HCT116 (cell line): ENCODE data around the gene AGER. TPM values are rescaled to one million over a fixed set of nuclear protein-coding genes. Genes with fewer than 3 reads are reported as not detected.

Source experiments
- ATAC-seq: fragments of 200-7000 bp; cut with Tn5 transposase; 2 replicates; pipeline ENCODE4 v1.9.1; 2020; ENCODE audit warnings: mild to moderate bottlenecking, moderate library complexity
- Bru-seq: library from RNA; stranded (reverse); fragments of 400-500 nt; gene quantifications from one replicate; lab custom pipeline; 2021; lab: Mats Ljungman, UMichigan
- BruChase-seq, 2 experiments: library from RNA; stranded (reverse); fragments of 400-500 nt; gene quantifications; one replicate each; lab custom pipeline; 2021; lab: Mats Ljungman, UMichigan
- BruUV-seq: library from RNA; stranded (reverse); fragments of 400-500 nt; replicated peaks from 2 replicates; lab custom pipeline; 2021; lab: Mats Ljungman, UMichigan
- CTCF ChIA-PET: fragments of 300-600 bp; sonication (Branson Sonifier 250); formaldehyde crosslinking; loops from one replicate; lab custom pipeline; 2021; ENCODE audit warnings: antibody characterized with exemption; lab: Charles Lee
- POLR2A ChIA-PET: fragments of 300-600, 350-600 bp; sonication (Branson Sonifier 250); formaldehyde crosslinking; loops from one replicate; lab custom pipeline; 2021; ENCODE audit warnings: antibody characterized with exemption; lab: Charles Lee
- RAD21 ChIA-PET, 2 experiments: fragments of 300-600 bp; sonication (Branson Sonifier 250); formaldehyde crosslinking; loops; one replicate each; lab custom pipeline; 2023; ENCODE audit warnings: low total read pairs in 2 of 2; ENCODE audit not compliant: uncharacterized antibody in 2 of 2, unreplicated experiment in 2 of 2, low non-redundant PET in 1 of 2; lab: Charles Lee
- DNase-seq: peaks from one replicate; pipeline ENCODE4 v3.0.0-alpha.2; 2010; ENCODE audit warnings: low read depth, low spot score
- H2AFZ ChIP-seq: fragments of 200-600 bp; shearing (Covaris generic), sonication (generic); 2 replicates; pipeline ENCODE4 v1.6.1; 2017; ENCODE audit warnings: low read depth, mixed run types, mixed read lengths, antibody characterized with exemption, low read length; ENCODE audit not compliant: poor library complexity, severe bottlenecking
- H3K27ac ChIP-seq: 2 replicates; pipeline ENCODE4 v1.5.1; 2012; ENCODE audit warnings: low read depth, low read length
- H3K27me3 ChIP-seq: fragments of 200-600 bp; sonication (generic); 2 replicates; pipeline ENCODE4 v1.6.1; 2016; ENCODE audit warnings: mixed run types, low read length, mixed read lengths; ENCODE audit not compliant: insufficient read depth
- H3K36me3 ChIP-seq, 2 experiments: fragments of 200-500 bp in 1 of 2; fragments of 200-600 bp in 1 of 2; sonication (Bioruptor generic) in 1 of 2; sonication (generic) in 1 of 2; 2 replicates each; pipeline versions ENCODE4 v1.5.1 to v1.6.1; 2014 to 2016; ENCODE audit warnings: low read length in 2 of 2, inconsistent platforms in 1 of 2, mixed read lengths in 1 of 2, mixed run types in 1 of 2; ENCODE audit not compliant: insufficient read depth in 2 of 2, control insufficient read depth in 1 of 2
- H3K4me1 ChIP-seq, 2 experiments: fragments of 200-600 bp in 1 of 2; sonication (generic) in 1 of 2; 2 replicates each; pipeline versions ENCODE4 v1.5.1 to v1.6.1; 2012 to 2017; ENCODE audit warnings: low read length in 2 of 2, inconsistent platforms in 1 of 2, mild to moderate bottlenecking in 1 of 2, mixed read lengths in 1 of 2, mixed run types in 1 of 2, moderate library complexity in 1 of 2; ENCODE audit not compliant: insufficient read depth in 2 of 2, control insufficient read depth in 1 of 2
- H3K4me2 ChIP-seq: fragments of 200-600 bp; sonication (generic); 2 replicates; pipeline ENCODE4 v1.6.1; 2017; ENCODE audit warnings: mixed run types, low read length, mixed read lengths
- H3K4me3 ChIP-seq, 2 experiments: fragments of 200-600 bp in 1 of 2; sonication (generic) in 1 of 2; replicated peaks in 1 of 2; 2 replicates each; pipeline ENCODE4 v1.5.1; 2011 to 2016; ENCODE audit warnings: low read length in 2 of 2, control low read depth in 1 of 2, low read depth in 1 of 2, mild to moderate bottlenecking in 1 of 2, mixed read lengths in 1 of 2, mixed run types in 1 of 2
- H3K79me2 ChIP-seq: fragments of 200-600 bp; sonication (generic); 2 replicates; pipeline ENCODE4 v1.6.1; 2017; ENCODE audit warnings: mild to moderate bottlenecking, mixed run types, low read length, moderate library complexity, mixed read lengths; ENCODE audit not compliant: insufficient read depth
- H3K9ac ChIP-seq: fragments of 200-600 bp; sonication (generic); 2 replicates; pipeline ENCODE4 v1.6.1; 2016; ENCODE audit warnings: low read length, mixed read lengths
- H3K9me2 ChIP-seq: fragments of 200-600 bp; sonication (generic), shearing (Covaris generic); 2 replicates; pipeline ENCODE4 v1.6.1; 2017; ENCODE audit warnings: mixed run types, mild to moderate bottlenecking, moderate library complexity; ENCODE audit not compliant: insufficient read depth
- H3K9me3 ChIP-seq, 2 experiments: fragments of 200-500 bp in 1 of 2; fragments of 200-600 bp in 1 of 2; sonication (Bioruptor generic) in 1 of 2; sonication (generic) in 1 of 2; 2 replicates each; pipeline ENCODE4 v1.6.1; 2014 to 2017; ENCODE audit warnings: low read length in 2 of 2, mixed read lengths in 2 of 2, inconsistent platforms in 1 of 2, low read depth in 1 of 2, mild to moderate bottlenecking in 1 of 2, mixed run types in 1 of 2, moderate library complexity in 1 of 2; ENCODE audit not compliant: control insufficient read depth in 1 of 2, insufficient read depth in 1 of 2
- H4K20me1 ChIP-seq: fragments of 200-600 bp; sonication (generic), shearing (Covaris generic); 2 replicates; pipeline ENCODE4 v1.6.1; 2017; ENCODE audit warnings: mixed run types, mild to moderate bottlenecking, moderate library complexity; ENCODE audit not compliant: insufficient read depth
- CBX3 ChIP-seq: IDR thresholded peaks from 2 replicates; pipeline ENCODE4 v1.6.1; 2012; ENCODE audit warnings: low read depth
- CEBPB ChIP-seq: IDR thresholded peaks from 2 replicates; pipeline ENCODE4 v1.6.1; 2012; ENCODE audit warnings: low read depth
- EGR1 ChIP-seq: IDR thresholded peaks from 2 replicates; pipeline ENCODE4 v1.6.1; 2012; ENCODE audit warnings: low read depth
- EZH2phosphoT487 ChIP-seq: fragments of 200-600 bp; IDR thresholded peaks from 2 replicates; pipeline ENCODE4 v1.6.1; 2018; ENCODE audit warnings: antibody characterized with exemption, borderline replicate concordance
- FOSL1 ChIP-seq: IDR thresholded peaks from 2 replicates; pipeline ENCODE4 v1.6.1; 2012; ENCODE audit warnings: low read depth
- POLR2AphosphoS5 ChIP-seq: IDR thresholded peaks from 2 replicates; pipeline ENCODE4 v1.6.1; 2011; ENCODE audit warnings: mild to moderate bottlenecking, low read depth, low read length, moderate library complexity
- SP1 ChIP-seq: IDR thresholded peaks from 2 replicates; pipeline ENCODE4 v1.6.1; 2012; ENCODE audit warnings: low read depth
- YY1 ChIP-seq: IDR thresholded peaks from 2 replicates; pipeline ENCODE4 v1.6.1; 2011; ENCODE audit warnings: low read length, low read depth, moderate library complexity, mild to moderate bottlenecking; ENCODE audit not compliant: insufficient replicate concordance; ENCODE audit errors: extremely low read depth
- ZFX ChIP-seq: fragments of 450-650 bp; IDR thresholded peaks from 2 replicates; pipeline ENCODE4 v1.6.1; 2017
- ZNF274 ChIP-seq: fragments of 200-500 bp; sonication (Bioruptor generic); IDR thresholded peaks from 2 replicates; pipeline ENCODE4 v1.6.1; 2014; ENCODE audit warnings: mild to moderate bottlenecking, low read depth, low read length, inconsistent platforms
- intact Hi-C: fragments of 100-400 bp; cut with micrococcal nuclease; formaldehyde crosslinking; loops from 2 replicates; pipeline ENCODE4 v1.10.0; 2022
- long read RNA-seq: library from polyadenylated mRNA; unstranded; transcript quantifications from one replicate; pipeline ENCODE4 v2.0.0, GENCODE V29; 2021; ENCODE audit not compliant: unreplicated experiment
- polyA plus RNA-seq: library from polyadenylated mRNA; unstranded; fragments of >200 nt; gene quantifications from 2 replicates; pipeline ENCODE4 v1.2.1, GENCODE V29; 2012; ENCODE audit warnings: missing spikeins
- total RNA-seq: library from RNA; stranded (reverse); gene quantifications from one replicate; pipeline ENCODE4 v1.2.1, GENCODE V29; 2021; ENCODE audit not compliant: unreplicated experiment
- TF ChIP-seq, protein P1 (sequence below), 3 experiments: fragments of 200-600 bp in 1 of 3; sonication (generic) in 1 of 3; IDR thresholded peaks in 2 of 3; conservative IDR thresholded peaks in 1 of 3; 2 replicates each; pipeline ENCODE4 v1.5.1; 2012 to 2017; ENCODE audit warnings: low read depth in 2 of 3, low read length in 2 of 3, antibody characterized with exemption in 1 of 3, borderline replicate concordance in 1 of 3, control low read depth in 1 of 3, mild to moderate bottlenecking in 1 of 3, mixed read lengths in 1 of 3, mixed run types in 1 of 3, moderate library complexity in 1 of 3; ENCODE audit not compliant: insufficient read depth in 1 of 3

Gene AGER
- total RNA-seq = 22.6 TPM
- polyA plus RNA-seq = 9.5 and 10.3 TPM in 2 replicates
- Bru-seq, nascent RNA = percentile 69 among the genes with signal in this experiment
- BruChase-seq, experiment 1, labeled RNA remaining after a 6-hour chase = percentile 91 among the genes with signal in this experiment
- BruChase-seq, experiment 2, labeled RNA remaining after a 2-hour chase = percentile 88 among the genes with signal in this experiment
- long read RNA-seq, partial matches to known transcripts = 10 of 15 reads
- long read RNA-seq, other reads (novel, unspliced or antisense) = 2 of 15 reads

DNA sequence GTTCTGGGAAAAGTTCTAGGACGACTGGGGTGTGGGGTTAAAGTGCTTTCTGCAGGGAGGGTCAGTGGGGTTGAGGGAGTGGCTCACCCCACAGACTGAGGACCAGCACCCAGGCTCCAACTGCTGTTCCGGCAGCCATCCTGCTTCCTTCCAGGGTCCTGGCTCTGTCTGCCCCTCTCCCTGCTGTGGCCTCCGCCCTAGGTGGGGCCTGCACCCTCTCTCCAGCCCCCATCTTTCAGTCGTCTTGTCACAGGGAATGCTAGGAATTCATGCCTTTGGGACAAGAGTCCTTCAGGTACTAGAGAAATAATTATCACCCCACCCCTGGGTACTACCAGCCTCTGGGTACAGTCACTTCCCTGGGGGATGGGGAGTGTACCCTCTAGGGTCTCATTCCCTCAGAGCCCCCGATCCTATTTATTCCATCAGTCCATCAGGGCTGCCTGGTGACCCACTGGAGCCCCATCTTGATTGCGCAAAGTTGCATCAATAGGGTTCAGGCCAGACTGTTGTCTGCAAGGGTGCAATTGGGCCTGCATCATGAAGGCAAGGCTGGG, at the start of gene AGER:
TSS of gene AGER (minus strand) at position 170 of the 557 bp plus-strand sequence. CDS start at position 139, 31 bp downstream.
- BruUV-seq = no TSS peak
- peaks cover 9 to 34% of the 10 kb centered on the region in 2 experiments for H3K4me1 ChIP-seq
- CTCF ChIA-PET = no interaction called here
- H4K20me1 ChIP-seq = no peaks in the 10 kb centered on the region
- H2AFZ ChIP-seq = no peak within 1 kb of the TSS
- H3K4me2 ChIP-seq = peak within 1 kb of the TSS; percentile 35; the same call in 1 of the 2 replicates
- intact Hi-C loops = no loop called here
- H3K27me3 ChIP-seq = no peaks in the 10 kb centered on the region
- peaks cover 9% of the 10 kb centered on the region for H3K79me2 ChIP-seq
- POLR2A ChIA-PET = no interaction called here
- peak within 1 kb of the TSS; percentile 33 for H3K9ac ChIP-seq
- H3K9me2 ChIP-seq = no peaks in the 10 kb centered on the region
- peak within 1 kb of the TSS; percentile 43 for H3K27ac ChIP-seq
- RAD21 ChIA-PET = no interaction called here
- no peak within 1 kb of the TSS for H3K4me3 ChIP-seq
- TF ChIP-seq, protein P1, sequence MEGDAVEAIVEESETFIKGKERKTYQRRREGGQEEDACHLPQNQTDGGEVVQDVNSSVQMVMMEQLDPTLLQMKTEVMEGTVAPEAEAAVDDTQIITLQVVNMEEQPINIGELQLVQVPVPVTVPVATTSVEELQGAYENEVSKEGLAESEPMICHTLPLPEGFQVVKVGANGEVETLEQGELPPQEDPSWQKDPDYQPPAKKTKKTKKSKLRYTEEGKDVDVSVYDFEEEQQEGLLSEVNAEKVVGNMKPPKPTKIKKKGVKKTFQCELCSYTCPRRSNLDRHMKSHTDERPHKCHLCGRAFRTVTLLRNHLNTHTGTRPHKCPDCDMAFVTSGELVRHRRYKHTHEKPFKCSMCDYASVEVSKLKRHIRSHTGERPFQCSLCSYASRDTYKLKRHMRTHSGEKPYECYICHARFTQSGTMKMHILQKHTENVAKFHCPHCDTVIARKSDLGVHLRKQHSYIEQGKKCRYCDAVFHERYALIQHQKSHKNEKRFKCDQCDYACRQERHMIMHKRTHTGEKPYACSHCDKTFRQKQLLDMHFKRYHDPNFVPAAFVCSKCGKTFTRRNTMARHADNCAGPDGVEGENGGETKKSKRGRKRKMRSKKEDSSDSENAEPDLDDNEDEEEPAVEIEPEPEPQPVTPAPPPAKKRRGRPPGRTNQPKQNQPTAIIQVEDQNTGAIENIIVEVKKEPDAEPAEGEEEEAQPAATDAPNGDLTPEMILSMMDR (IDR thresholded peaks at IDR 0.05 in 2 of 3, conservative IDR thresholded peaks at IDR 0.05 in 1 of 3; ENCODE audit: borderline replicate concordance in 1 of 3, insufficient read depth in 1 of 3, low read depth in 2 of 3, low read length in 2 of 3) = no peak
- TF ChIP-seq POLR2AphosphoS5 = peak; percentile 47
- ATAC-seq = no peak
- H3K36me3 ChIP-seq = peaks cover 10 to 13% of the 10 kb centered on the region in 2 experiments; a peak in 3 of 4 replicates
- H3K9me3 ChIP-seq = no peaks in the 10 kb centered on the region
- DNase-seq = no peak

DNA sequence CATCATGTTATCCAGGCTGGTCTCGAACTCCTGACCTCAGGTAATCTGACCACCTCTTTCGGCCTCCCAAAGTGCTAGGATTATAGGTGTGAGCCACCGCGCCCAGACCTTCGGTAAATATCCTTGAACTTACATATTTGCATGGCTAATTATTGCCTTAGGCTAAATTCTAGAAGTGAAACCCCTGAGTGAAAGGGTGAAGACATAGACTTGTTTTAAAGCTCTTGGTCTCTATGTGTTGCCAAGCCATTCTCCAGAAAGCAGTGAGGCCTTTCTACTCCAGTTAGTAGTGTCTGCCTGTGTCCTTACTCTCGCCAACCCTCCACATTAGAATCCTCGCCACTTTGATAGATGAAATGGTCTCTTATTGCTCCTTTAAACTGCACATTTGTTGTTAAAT, 42.4 kb upstream of the AGER start:
- Histone ChIP-seq H3K4me3 (no peak overlapping the region), H3K4me2 (no peak overlapping the region), H4K20me1 (no peaks in the 10 kb centered on the region), H3K9ac (no peak overlapping the region), H3K27ac (no peak overlapping the region), H3K79me2 (no peaks in the 10 kb centered on the region), H3K36me3 (no peaks in the 10 kb centered on the region), H3K4me1 (no peaks in the 10 kb centered on the region), H3K9me2 (no peaks in the 10 kb centered on the region), H3K9me3 (no peaks in the 10 kb centered on the region), H3K27me3 (no peaks in the 10 kb centered on the region), H2AFZ (no peak overlapping the region)
- BruUV-seq = no TSS peak
- ATAC-seq = no peak
- DNase-seq = no peak
- ChIA-PET POLR2A (no interaction called here), CTCF (no interaction called here), RAD21 (no interaction called here)
- TF ChIP-seq, protein P1 (IDR thresholded peaks at IDR 0.05 in 2 of 3, conservative IDR thresholded peaks at IDR 0.05 in 1 of 3; ENCODE audit: borderline replicate concordance in 1 of 3, insufficient read depth in 1 of 3, low read depth in 2 of 3, low read length in 2 of 3) = no peak
- no peak for TF ChIP-seq ZFX
- TF ChIP-seq ZNF274 = no peak
- TF ChIP-seq YY1 = no peak
- TF ChIP-seq EGR1 = no peak
- no peak for TF ChIP-seq CBX3
- no peak for TF ChIP-seq CEBPB
- no peak for TF ChIP-seq SP1
- TF ChIP-seq FOSL1 = no peak
- TF ChIP-seq EZH2phosphoT487 = no peak
- intact Hi-C loops = no loop called here
